Small intestine (tissue), 7 donors: Measurements from ENCODE around the gene NEK5. TPM values are rescaled to one million over a fixed set of nuclear protein-coding genes. Genes with fewer than 3 reads are reported as not detected.

Source experiments
- DNase-seq, 2 donors: peaks; one replicate each; pipeline versions ENCODE4 v3.0.0 to v3.0.0-alpha.2; 2013
- FAIRE-seq: peaks from 2 replicates; lab custom pipeline; 2012; peaks lifted over from hg19 to GRCh38; lab: Jason Lieb, UNC
- H3K27ac ChIP-seq, 3 donors: one replicate each; pipeline ENCODE4 v1.5.1; 2013; ENCODE audit warnings: low read length in 2 of 3, mild to moderate bottlenecking in 2 of 3, control low read depth in 1 of 3, inconsistent platforms in 1 of 3, low read depth in 1 of 3, moderate library complexity in 1 of 3
- H3K27me3 ChIP-seq, 3 donors: one replicate each; pipeline ENCODE4 v1.6.1; 2013; ENCODE audit warnings: low read length in 3 of 3, inconsistent platforms in 1 of 3; ENCODE audit not compliant: control insufficient read depth in 3 of 3, insufficient read depth in 3 of 3
- H3K36me3 ChIP-seq, 3 donors: one replicate each; pipeline ENCODE4 v1.6.1; 2013; ENCODE audit warnings: low read length in 3 of 3, inconsistent platforms in 1 of 3, low read depth in 1 of 3, mild to moderate bottlenecking in 1 of 3, moderate library complexity in 1 of 3; ENCODE audit not compliant: control insufficient read depth in 3 of 3, insufficient read depth in 2 of 3
- H3K4me1 ChIP-seq, 3 donors: one replicate each; pipeline ENCODE4 v1.6.1; 2013; ENCODE audit warnings: low read length in 2 of 3, inconsistent platforms in 1 of 3, low read depth in 1 of 3, mild to moderate bottlenecking in 1 of 3, moderate library complexity in 1 of 3; ENCODE audit not compliant: control insufficient read depth in 3 of 3, insufficient read depth in 2 of 3
- H3K4me3 ChIP-seq, 3 donors: one replicate each; pipeline ENCODE4 v1.5.1; 2013; ENCODE audit warnings: low read length in 3 of 3, control low read depth in 1 of 3, inconsistent platforms in 1 of 3, low read depth in 1 of 3, mild to moderate bottlenecking in 1 of 3, moderate library complexity in 1 of 3
- H3K9me3 ChIP-seq, 2 donors: one replicate each; pipeline ENCODE4 v1.6.1; 2013; ENCODE audit warnings: low read depth in 1 of 2, low read length in 1 of 2; ENCODE audit not compliant: control insufficient read depth in 2 of 2, insufficient read depth in 1 of 2
- WGBS, 3 donors: extraction: QIAGEN DNeasy Blood & Tissue Kit; methylation state at CpG; one replicate each; pipeline ENCODE4 v1.1.7; 2013; 5-methylcytosine and 5-hydroxymethylcytosine counted together
- polyA plus RNA-seq, 4 donors: library from polyadenylated mRNA; stranded (reverse) in 3 of 4; unstranded in 1 of 4; fragments of 200-250 nt in 3 of 4; fragments of 120-200 nt in 1 of 4; gene quantifications; one replicate each; pipeline versions ENCODE4 v1.2.1 to v1.2.3, GENCODE V29; 2013
- donor health status: healthy with polysubstance abuse.
- donor health status: control.
- donor health status: control.
- donor health status: Bipolar disorder and iron deficiency.
- donor health status: healthy.

NEK5 gene
- polyA plus RNA-seq, 4 donors = 0.19 to 1.4 TPM; not detected in 2

- no peaks in the 10 kb centered on the region for H3K27me3 ChIP-seq
- no peaks in the 10 kb centered on the region for H3K9me3 ChIP-seq
- peaks cover 0 to 10% (median 0%) of the 10 kb centered on the region in 3 donors for H3K36me3 ChIP-seq
- 7 to 10% (median 10%) methylated on average over 17 of the region's 17 CpGs for WGBS, 3 donors
- H3K4me1 ChIP-seq = peaks cover 5 to 42% (median 12%) of the 10 kb centered on the region in 3 donors
- peak in 1 of 2 donors; percentile 53 for DNase-seq
- H3K4me3 ChIP-seq = peak overlapping the region; percentile 80 to 84 (median 82)
- no peak for FAIRE-seq
- peak overlapping the region; percentile 66 to 89 (median 72) for H3K27ac ChIP-seq
These were observed 29.8 kb upstream of the NEK5 start for GRCh38 chr13:52158629-52159158.

GRCh38 chr13:52156724-52157261 is 27.9 kb upstream of the NEK5 start:
- DNase-seq (no peak), FAIRE-seq (no peak)
- Histone ChIP-seq H3K27ac (no peak overlapping the region), H3K36me3 (peaks cover 0 to 10% (median 0%) of the 10 kb centered on the region in 3 donors), H3K4me1 (peaks cover 2 to 26% (median 9%) of the 10 kb centered on the region in 3 donors), H3K4me3 (no peak overlapping the region), H3K9me3 (no peaks in the 10 kb centered on the region), H3K27me3 (no peaks in the 10 kb centered on the region)
- 8 to 35% (median 14%) methylated on average over 1 of the region's 1 CpG for WGBS, 3 donors

DNA sequence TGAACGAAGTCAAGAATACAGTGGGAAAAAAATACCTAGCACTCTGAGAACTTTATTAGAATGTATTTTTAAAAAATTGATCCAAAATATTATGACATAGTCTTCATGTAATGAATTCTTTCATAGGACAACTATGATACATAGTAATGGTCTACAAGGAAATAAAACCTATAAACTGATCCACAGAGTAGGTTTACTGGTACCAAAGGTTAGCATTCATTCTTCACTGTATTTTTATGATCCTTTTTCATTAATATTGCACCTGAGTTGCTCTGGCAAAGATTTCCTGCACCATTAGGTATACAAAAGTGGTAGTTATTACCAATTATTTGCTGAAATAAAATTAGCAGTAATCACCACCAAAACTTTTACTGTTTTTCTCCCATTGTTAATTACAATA is 26.3 kb upstream of the NEK5 start:
- Histone ChIP-seq H3K27me3 (no peaks in the 10 kb centered on the region), H3K4me3 (no peak overlapping the region), H3K27ac (no peak overlapping the region), H3K4me1 (peaks cover 2 to 15% (median 7%) of the 10 kb centered on the region in 3 donors), H3K9me3 (no peaks in the 10 kb centered on the region), H3K36me3 (peaks cover 4 to 13% (median 6%) of the 10 kb centered on the region in 3 donors)
- 83 to 91% (median 87%) methylated on average over 1 of the region's 1 CpG for WGBS, 3 donors
- FAIRE-seq = no peak
- DNase-seq = peak; percentile 32 to 50

- 82 to 84% (median 83%) methylated on average over 1 of the region's 1 CpG for WGBS, 3 donors
- H3K36me3 ChIP-seq = peaks cover 4 to 23% (median 9%) of the 10 kb centered on the region in 3 donors
These were observed 18.4 kb upstream of the NEK5 start for GRCh38 chr13:52147225-52147624.

GRCh38 chr13:52141299-52141698 is 12.4 kb upstream of the NEK5 start:
- Histone ChIP-seq H3K4me1 (no peaks in the 10 kb centered on the region), H3K9me3 (no peaks in the 10 kb centered on the region), H3K27me3 (no peaks in the 10 kb centered on the region), H3K27ac (no peak overlapping the region), H3K4me3 (no peak overlapping the region), H3K36me3 (peaks cover 0 to 29% (median 6%) of the 10 kb centered on the region in 3 donors)
- DNase-seq (no peak), FAIRE-seq (no peak)
- 35 to 55% (median 36%) methylated on average over 2 of the region's 2 CpGs for WGBS, 3 donors

More at GRCh38 chr13:52147225-52147624, 18.4 kb upstream of the NEK5 start:
- Histone ChIP-seq H3K27ac (no peak overlapping the region), H3K9me3 (no peaks in the 10 kb centered on the region), H3K4me3 (no peak overlapping the region), H3K4me1 (no peaks in the 10 kb centered on the region), H3K27me3 (no peaks in the 10 kb centered on the region)
- DNase-seq (no peak), FAIRE-seq (no peak)

DNA sequence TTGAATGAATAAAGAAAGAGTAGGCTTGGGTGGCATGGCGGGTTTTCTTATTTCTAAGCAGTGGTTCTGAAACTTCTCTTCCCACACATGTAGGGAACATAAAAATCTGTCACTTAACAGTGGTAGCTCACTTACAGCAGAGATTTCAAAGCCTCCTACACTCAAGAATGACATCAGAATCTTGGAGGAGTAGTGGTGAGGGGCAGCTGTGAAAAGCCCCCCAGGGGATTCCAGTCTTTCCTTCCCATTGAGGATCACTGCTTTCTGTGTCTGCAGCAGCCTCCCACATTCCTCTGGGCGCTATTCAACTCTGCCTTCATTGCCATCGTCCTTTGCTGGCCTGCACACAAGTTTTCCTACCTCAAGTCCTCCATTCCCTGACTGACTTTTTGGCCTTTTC is 8.6 kb upstream of the NEK5 start:
- 85 to 90% (median 90%) methylated on average over 3 of the region's 3 CpGs for WGBS, 3 donors
- DNase-seq = no peak

DNA sequence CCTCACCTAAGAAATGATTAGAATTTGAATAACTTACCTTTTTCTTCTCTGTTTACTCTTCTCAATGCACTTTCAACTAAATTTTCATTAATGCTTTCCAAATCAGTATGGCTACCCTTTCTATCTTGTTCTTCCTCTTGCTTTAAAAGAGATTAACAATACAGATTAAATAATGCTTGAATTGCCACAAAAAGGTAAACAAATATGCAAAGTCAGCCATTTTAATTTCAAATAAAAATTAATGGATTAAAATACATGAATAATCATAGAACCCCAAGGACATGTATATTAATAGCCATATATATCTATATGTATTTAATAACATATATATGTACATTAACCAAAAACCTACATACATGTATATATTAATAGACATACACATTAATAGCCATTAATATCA is 7.9 kb upstream of the NEK5 start:
- H3K36me3 ChIP-seq = peaks cover 4 to 33% (median 5%) of the 10 kb centered on the region in 3 donors
- no peak for FAIRE-seq

More for the DNA sequence above, 8.6 kb upstream of the NEK5 start:
- Histone ChIP-seq H3K27ac (no peak overlapping the region), H3K9me3 (no peaks in the 10 kb centered on the region), H3K27me3 (no peaks in the 10 kb centered on the region), H3K36me3 (peaks cover 4 to 29% (median 5%) of the 10 kb centered on the region in 3 donors), H3K4me1 (no peaks in the 10 kb centered on the region), H3K4me3 (no peak overlapping the region)
- FAIRE-seq = no peak

DNA sequence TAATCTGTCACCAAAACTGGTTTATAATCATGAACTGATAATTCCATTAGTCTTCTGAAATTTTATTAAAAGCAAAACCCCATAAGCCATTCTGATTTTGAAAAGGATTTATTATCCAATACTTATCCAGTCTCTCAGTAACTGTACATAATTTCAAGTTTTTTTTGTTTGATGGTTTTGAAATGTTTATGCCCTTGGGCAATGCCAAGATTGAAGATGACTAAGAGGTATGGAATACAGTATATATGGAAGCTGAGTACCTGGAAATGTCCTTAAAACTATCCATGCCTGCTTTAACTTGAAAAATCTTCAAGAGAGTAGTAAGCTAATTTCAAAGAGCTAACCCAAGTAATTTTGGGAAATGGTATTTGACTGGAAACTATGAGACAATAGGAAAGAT is 1.8 kb upstream of the NEK5 start:
- Histone ChIP-seq H3K9me3 (peaks cover 0 to 4% of the 10 kb centered on the region in 2 donors), H3K4me3 (no peak overlapping the region), H3K27ac (no peak overlapping the region), H3K36me3 (peaks cover 3 to 17% (median 4%) of the 10 kb centered on the region in 3 donors), H3K4me1 (no peaks in the 10 kb centered on the region), H3K27me3 (no peaks in the 10 kb centered on the region)
- FAIRE-seq = no peak
- no peak for DNase-seq

More for the DNA sequence above, 7.9 kb upstream of the NEK5 start:
- no peaks in the 10 kb centered on the region for H3K4me1 ChIP-seq
- no peaks in the 10 kb centered on the region for H3K9me3 ChIP-seq
- H3K27me3 ChIP-seq = no peaks in the 10 kb centered on the region
- no peak for DNase-seq
- H3K27ac ChIP-seq = no peak overlapping the region
- H3K4me3 ChIP-seq = no peak overlapping the region
